NCI-H345 (cell line): Measurements from ENCODE around the gene SCYGR6.

Experiments
- DNase-seq: peaks from one replicate; lab custom pipeline; 2025; lab: John Stamatoyannopoulos, UW

SCYGR6 gene

DNA sequence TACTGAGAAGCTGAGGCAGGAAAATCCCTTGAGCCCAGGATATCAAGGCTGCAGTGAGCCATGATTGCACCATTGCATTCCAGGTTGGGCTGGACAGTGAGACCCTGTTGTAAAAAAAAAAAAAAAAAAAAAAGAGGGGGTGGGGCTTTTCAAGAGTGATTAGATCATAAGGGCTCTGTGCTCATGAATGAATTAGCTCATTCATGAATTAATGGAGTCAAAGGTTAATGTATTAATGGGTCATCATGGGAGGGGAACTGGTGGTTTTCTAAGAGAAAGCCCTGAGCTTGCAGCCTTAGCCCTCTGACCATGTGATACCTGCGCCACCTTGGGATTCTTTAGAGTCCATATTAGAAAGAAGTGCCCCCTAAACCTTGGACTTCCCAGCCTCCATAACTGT, 11.3 kb downstream of the SCYGR6 start:
- DNase-seq, result no peak

DNA sequence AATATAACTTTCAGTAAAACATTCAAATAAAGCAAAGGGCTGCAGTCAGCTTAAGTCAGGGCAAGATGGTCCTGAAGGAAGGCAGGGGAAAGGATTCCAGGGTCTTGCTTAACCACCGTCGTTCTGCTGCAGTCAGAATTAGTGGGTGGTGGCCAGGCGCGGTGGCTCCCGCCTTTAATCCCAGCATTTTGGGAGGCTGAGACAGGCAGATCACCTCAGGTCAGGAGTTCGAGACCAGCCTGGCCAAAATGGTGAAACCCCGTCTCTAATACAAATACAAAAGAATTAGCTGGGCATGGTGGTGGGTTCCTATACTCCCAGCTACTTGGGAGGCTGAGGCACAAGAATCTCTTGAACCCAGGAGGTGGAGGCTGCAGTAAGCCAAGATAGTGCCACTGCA, 13.6 kb downstream of the SCYGR6 start:
- DNase-seq, result no peak

DNA sequence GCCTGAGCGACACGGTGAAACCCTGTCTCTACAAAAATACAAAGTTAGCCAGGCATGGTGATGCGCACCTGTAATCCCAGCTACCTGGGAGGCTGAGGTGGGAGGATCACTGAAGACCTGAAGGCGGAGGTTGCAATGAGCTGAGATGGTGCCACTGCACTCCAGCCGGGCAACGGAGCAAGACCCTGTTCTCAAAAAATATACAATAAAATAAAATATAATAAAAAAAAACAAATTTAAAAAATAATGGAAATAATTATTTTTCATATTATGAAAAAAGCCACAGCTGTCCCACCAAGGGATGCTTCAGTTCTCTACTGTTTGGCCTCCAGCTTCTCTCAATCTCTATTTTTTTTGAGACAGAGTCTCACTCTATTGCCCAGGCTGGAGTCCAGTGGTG, 17.2 kb downstream of the SCYGR6 start:
- DNase-seq, result no peak

DNA sequence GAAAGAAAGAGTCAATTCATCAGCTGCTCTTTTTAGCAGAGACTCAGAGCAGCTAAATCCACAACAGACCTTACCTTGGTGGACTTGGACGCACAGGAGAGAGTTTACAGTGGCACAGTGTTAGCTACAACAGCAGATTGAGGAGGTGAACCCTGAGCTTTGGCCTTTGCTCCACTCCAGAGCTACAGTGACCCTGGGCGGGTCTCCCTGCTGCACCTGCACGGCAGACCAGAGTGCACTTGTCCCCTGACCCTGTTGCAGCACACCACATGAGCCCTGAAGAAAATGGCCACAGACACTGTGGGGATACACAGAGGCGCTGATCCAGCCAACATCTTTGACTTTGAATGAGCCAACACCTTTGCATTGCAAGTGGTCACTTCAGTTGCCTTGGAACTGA, 17.7 kb downstream of the SCYGR6 start:
- DNase-seq, result no peak

GRCh38 chr2:227703961-227704360, 20.6 kb downstream of the SCYGR6 start:
- DNase-seq, result no peak

- DNase-seq, result no peak
Measured at GRCh38 chr2:227703280-227703732, 21.3 kb downstream of the SCYGR6 start.

GRCh38 chr2:227701556-227701955, 23.0 kb downstream of the SCYGR6 start:
- no peak for DNase-seq

- no peak for DNase-seq
Measured at GRCh38 chr2:227696990-227697679, 27.4 kb downstream of the SCYGR6 start.

- DNase-seq, result no peak
Measured at GRCh38 chr2:227687189-227687588, 37.4 kb downstream of the SCYGR6 start.

DNA sequence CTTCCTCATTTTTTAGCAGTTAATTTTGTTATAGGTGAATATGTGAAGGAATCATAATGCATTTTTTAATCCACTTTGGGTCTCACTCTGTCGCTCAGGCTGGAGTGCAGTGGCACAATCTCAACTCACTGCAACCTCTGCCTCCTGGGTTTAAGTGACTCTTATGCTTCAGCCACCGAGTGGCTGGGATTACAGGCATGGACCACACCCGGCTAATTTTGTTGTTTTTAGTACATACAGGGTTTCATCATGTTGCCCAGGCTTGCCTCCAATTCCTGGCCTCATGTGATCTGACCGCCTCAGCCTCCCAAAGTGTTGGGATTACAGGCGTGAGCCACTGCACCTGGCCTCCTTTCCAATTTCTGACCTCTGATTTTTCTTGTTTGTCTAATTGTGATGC, 40.3 kb downstream of the SCYGR6 start:
- DNase-seq, result no peak

DNA sequence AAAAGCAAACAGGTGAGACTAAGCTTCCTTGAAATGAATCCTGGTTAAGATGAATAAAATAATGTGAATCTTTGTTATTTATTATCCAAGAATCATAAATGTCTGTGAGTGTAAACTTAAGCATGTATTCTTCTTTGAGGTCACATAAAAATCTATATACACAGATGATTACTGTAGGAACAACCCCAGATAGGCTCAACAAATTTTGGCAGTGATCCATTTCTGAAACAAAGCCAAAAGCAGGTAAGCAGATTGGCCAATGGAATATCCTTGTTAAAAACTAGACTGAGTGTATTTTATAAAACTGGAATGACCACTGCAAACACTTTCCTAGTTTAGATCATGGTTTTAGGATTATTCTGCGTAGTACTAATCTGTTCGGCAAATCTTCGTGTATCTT, 46.6 kb downstream of the SCYGR6 start:
- no peak for DNase-seq

- no peak for DNase-seq
Measured at GRCh38 chr2:227674485-227674884, 50.1 kb downstream of the SCYGR6 start.
